GM18511 (cell line): Measurements from ENCODE around the gene SLC6A3.
"Not testable (repeated sequence)": the region's sequence is repeated elsewhere in the genome, so short reads cannot be mapped to it uniquely, and the experiment has no call there.

Experiments used
- ATAC-seq: cut with Tn5 transposase; IDR thresholded peaks from one replicate; pipeline ENCODE4 v1.9.1; 2021; ENCODE audit warnings: mild to moderate bottlenecking, moderate library complexity; ENCODE audit not compliant: unreplicated experiment

The SLC6A3 gene

DNA sequence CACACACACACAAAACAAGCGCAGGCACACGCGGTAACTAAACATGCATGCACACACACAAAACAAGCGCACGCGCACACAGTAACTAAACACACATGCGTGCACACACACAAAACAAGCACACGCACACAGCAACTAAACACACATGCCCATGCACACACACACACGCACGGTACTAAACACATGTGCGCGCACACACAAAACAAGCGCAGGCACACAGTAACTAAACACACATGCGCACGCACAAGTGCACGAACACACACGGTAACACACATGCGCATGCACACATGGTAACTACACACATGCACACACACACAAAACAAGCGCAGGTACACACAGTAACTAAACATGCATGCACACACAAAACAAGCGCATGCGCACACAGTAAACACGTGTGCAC is 19.9 kb upstream of the SLC6A3 start:
- no peak for ATAC-seq

DNA sequence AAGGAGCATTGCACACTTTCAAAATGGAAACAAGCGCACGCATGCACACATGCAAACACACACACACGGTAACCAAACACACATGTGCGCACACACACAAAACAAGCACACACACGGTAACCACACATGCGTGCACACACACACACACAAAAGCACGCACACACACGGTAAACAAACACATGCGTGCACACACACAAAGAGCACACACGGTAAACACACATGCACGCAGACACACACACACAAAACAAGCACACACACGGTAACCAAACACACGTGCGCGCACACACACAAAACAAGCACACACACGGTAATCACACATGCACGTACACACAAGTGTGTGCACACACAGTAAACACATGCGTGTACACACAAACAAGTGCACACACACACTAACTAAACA is 19.3 kb upstream of the SLC6A3 start:
- ATAC-seq: no peak

DNA sequence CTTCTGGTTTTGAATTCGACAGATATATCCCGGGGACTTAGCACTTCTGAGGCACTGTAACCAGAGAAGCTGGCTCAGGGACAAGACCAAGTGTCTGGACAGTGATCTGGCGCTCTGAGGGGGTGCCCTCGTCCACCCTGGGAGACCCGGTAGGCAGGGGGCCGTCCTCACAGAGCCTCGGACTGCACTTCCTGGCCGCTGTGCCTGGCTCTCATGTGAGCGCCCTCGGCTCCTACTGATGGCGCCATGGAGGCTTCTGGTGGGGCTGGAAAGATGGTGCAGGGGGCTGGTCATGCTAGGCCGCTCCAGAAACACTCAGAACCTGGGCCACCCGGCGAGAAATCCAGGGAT is 18.8 kb upstream of the SLC6A3 start:
- ATAC-seq: no peak

DNA sequence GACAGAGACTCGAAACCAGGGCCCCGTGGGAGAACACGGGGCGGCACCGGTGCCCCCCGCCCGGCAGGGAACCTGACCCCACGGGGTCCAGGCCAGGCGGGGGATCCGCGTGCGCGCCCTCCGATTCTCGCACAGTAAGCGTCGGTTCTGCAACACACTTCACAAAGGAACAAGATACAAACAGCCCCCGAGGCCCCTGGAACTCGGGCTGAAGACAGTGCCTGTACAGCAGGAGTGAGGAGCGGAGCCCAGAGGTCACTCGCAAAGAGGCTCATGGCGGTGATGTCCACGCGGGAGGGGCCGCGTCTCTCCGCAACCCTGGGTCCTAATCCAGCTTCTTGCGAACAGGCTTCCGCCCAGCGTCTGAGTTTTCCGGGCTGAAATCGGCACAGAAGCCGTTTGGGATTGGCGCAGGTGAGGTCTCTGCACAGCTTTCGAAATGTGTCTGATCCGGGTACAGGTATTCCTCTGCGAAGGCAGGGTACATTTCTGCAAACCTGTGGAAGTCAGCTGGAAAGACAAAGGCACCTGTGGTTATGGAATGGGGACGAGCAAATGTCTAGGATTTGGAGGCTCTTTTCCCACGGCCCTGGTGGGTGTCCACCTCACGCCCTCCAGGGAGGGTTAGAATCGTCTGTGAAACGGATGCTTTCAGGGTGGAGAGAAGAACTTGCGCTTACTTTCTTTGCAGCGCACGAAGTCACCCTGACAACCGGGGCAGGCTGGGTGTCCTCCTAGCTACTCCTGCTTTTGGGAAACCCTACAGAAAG is 18.3 kb upstream of the SLC6A3 start:
- ATAC-seq: no peak

DNA sequence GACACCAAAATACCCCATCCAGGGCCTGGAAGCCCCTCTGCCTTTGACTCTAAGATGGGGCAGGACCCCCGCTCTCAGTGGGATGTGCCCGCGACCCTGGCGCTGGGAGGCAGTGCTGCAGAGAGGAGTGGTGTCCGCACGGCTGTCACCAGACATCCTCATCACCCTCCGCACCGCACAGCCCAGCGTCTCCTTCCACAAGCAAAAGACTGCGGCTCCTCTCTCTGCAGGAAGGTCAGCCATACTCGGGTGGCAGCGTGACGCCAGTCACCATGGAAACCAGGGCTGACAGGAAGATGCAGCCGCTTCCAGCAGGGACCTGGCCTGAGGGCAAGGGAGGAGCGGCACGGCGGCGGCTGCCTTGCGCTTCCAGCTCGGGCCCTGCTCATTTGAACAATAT is 17.1 kb upstream of the SLC6A3 start:
- ATAC-seq: no peak

DNA sequence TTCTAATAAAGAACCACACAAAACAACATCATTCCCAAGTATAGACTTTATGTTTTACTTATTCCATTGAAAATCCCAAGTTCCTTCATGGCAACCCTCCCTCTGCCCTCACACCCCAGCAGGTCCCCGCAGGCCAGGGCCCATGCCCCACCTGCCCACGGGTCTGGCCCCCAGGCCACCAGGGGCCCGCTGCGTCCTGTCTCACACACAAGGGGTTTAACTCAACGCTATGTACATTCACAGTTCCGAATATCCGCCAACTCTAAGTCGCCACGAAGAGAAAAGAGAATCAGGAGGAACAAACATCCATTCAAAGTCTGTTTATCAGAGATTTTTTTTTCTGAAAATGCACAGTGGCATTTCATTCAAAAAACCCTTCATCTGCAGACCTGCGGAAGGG is 16.2 kb upstream of the SLC6A3 start:
- ATAC-seq: no peak

DNA sequence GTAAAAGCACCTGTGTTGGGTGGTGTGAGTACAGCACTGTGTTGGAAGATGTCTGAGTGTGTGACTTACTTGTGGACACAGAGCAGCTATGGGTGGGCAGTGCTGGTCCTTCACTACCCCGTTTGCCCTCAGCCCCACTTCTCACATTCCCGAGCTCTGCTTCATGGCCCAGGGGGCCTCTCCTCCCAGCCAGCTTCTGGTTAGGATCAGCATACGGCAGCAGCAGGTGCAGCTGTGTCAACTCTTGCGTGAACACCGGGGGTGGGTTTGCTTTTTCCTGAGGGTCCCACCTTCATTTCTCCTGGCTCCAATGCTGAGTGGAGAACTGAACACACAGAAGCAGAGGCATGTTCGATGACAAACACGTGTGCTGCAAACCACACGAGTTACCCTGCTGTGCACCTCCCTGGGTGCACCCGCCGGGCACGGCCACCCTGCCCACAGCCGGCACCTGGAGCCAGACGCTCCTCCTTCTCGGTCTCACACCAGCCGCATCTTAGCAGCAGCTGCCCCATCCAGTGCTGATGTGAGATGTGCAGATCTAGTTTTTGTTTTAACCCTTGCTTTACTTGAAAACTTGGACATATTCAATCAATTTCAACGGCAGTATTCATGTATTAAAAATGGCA is 14.9 kb upstream of the SLC6A3 start:
- ATAC-seq: no peak

DNA sequence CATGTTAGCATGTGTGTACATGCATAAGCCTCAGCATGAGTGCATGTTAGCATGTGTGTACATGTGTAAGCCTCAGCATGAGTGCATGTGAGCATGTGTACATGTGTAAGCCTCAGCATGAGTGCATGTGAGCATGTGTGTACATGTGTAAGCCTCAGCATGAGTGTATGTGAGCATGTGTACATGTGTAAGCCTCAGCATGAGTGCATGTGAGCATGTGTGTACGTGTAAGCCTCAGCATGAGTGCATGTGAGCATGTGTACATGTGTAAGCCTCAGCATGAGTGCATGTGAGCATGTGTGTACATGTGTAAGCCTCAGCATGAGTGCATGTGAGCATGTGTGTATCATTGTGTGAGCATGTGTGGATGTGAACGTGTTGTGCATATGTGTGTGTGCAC is 14.2 kb upstream of the SLC6A3 start:
- ATAC-seq: not testable (repeated sequence)

DNA sequence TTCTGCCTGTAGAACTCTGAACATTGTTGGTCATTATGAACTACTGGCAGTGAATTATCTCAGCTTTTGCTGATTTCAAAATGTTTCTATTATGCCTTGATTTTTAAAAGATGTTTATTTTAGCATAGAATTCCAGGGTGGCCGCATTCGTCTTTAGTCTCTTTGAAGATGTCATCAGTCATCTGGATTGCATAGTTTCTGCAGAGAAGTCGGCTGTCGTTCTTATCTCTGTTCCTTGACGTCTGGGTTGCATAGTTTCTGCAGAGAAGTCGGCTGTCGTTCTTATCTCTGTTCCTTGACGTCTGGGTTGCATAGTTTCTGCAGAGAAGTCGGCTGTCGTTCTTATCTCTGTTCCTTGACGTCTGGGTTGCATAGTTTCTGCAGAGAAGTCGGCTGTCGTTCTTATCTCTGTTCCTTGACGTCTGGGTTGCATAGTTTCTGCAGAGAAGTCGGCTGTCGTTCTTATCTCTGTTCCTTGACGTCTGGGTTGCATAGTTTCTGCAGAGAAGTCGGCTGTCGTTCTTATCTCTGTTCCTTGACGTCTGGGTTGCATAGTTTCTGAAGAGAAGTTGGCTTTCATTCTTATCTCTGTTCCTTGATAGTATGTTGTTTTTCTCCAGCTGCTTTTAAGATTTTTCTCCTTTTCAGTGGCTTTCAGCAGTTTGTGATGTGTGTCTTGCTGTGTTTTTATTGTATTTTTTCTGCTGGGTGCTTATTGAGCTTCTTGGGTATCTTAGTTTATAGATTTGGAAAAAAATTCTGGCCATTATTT is 11.1 kb upstream of the SLC6A3 start:
- ATAC-seq: not testable (repeated sequence)

DNA sequence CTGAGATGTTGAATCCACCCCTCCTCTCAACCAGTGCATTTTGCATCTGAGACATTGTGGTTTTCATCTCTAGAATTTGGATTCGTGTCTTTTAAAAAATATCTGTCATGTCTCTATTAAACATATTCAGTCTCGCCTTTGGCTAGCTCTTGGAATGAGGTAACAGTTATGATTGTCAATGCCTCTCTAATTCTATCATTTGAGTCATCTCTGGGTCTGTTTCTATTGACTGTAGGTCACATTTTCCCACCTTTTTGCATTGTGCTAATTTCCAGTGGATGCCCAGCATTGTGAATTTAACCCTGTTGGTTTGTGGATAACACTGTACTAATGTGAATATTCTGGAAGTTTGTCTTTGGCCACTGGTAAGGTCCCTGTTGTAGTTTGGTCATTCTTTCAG is 8.4 kb upstream of the SLC6A3 start:
- no peak for ATAC-seq

DNA sequence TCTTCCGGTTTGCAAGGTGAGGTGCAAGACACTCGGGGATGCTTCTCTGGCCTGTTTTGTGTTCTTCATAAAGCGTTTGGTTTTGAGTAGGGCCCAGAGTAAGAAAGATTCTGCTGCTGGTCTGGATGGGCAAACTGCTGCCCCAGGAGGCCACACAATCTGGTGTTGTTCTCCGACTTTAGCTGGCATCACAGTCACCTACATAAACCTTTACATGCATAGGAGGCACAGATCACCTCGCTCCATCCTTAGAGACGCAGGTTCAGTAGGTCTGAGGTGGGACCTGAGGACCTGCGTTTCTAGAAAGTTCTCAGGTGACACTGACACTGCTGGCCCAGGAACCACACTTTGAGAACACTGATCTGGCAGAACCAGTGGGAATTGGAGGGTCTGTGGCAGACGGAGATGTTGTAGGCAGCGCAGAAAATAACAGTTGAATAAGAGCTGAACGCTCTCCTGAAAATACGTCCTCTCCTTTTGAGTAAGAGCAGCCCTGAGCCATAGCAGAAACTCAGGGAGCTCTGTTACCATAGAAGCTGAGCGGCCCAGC is 3.9 kb upstream of the SLC6A3 start:
- no peak for ATAC-seq

DNA sequence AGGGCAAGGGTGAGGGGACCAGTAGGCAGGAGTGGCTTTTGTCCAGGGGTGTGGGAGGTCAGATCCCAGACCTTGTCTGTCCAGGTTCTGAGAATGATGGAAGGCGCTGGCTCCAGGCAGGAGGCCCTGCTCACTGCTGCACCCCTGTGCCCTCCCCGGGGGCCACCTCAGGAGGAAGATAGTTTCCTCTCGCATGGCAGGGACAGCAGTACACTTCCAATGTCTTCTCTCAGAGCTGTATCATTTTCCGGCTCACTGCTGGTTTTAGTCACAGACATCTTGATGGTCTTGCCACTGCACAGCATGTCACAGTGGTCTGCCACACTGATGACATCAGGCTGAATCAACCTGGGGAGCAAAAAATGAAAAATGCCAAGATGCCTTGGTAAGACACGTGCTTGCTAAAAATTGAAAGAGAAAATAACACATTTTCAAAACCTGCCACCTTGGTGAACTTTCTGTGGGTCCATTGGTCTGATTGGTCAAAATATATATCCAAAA is 3.3 kb upstream of the SLC6A3 start:
- ATAC-seq: no peak

DNA sequence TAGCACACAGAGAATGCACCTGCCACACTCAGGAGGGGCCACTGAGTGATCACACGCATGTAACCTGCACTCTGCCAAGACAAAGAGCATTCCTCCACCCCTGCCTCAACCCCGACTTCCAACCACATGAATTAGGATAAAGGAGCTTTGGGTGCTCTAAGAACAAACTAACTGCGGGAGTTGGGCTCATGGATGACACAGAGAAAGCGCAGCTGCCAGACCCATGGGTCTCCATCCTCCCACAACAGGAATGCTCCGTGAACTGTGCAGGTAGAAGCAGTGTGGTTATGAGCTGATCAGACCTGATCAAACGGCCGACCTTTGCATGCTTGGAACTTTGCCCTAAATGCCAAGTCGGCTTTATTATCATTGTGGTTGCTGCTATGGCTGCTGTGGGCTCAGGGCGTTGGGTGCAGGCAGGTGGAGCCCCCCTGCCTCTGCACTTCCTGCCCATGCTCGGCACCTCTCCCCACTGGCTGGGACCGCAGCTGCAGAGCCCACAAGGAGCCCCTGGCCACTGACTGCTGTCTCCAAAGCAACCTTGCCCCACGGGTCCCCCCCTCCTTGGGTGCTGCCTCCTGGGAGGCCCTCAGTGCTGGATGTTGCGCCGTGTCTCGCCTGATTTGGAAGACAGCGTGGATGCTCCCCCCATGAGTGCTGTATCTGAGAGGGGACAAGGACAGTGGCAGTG is 2.6 kb upstream of the SLC6A3 start:
- ATAC-seq: no peak

DNA sequence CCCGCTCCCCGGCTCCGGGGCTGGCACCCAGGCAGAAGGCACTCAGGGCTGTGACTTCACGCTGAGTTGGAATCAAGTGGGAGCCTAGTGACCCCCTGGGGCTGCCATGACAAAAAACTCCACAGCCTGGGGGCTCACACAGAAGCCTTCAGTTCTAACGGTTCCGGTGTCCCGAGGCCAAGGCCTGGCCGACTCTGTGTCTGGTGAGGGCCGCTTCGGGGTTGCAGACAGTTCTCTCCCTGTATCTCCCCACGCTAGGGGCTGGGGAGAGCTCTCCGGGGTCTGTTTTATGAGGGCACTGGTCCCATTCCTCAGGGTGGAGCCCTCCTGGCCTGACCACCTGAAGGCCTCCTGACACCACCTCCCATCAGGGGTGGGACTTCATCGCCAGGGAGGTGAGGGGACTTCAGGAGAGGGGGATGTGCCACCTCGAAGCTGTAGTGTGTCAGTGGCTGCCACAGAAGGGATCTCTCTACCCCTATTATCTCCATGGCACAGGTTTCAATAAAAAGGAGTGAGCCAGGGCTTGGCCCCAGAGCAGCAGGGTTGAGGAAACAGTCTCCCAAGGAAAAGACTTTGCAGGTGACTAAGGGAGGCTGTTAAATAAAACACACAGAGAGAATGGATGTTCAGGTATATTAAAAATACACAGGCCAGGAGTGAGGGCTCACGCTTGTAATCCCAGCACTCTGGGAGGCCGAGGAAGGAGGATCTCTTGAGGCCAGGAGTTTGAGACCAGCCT is 1.5 kb upstream of the SLC6A3 start:
- ATAC-seq: no peak

DNA sequence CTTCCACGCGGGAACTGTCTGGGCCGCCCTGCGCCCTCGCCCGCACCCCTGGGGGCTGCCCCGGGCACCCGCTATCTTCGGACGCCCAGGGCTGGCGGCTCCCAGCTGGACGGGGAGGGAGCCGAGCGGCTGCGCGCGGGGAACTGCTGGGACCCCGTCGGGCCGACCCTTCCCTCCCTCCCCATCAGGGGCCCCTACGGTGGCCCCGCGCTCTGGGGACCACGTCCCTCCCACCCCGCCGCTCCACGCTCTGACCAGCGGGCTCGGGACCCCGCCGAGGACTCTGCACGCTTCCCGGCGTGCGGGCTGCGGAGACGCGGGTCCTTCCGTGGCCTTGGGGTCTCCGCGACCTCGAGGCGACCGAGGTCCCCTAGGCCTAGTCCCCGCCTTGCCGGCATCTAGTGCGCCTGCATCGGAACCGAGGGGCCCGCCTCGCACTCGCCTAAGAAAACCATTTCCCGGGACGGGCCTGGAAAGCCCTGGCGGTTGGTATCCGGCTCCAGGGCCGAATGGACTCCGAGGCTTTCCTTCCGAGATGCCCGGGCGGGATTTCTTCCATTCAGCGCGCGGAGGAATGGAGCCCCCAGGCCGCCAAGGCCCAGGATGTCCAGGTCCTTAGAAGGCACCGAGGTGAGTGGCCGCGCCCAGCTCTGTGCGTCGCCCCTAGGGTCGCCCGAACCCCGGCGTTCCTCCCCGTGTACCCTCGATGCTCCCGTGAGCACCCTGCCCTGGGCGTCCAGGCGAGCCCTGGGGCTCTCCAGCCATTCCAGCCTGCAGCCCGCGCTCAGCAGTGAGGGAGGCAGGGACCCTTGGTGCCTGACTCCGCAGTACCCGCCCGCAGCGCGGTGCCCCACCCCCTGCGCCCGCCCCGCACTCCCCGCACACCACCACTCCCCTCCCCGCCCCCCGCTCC is 705 bp upstream of the SLC6A3 start:
- ATAC-seq: no peak

DNA sequence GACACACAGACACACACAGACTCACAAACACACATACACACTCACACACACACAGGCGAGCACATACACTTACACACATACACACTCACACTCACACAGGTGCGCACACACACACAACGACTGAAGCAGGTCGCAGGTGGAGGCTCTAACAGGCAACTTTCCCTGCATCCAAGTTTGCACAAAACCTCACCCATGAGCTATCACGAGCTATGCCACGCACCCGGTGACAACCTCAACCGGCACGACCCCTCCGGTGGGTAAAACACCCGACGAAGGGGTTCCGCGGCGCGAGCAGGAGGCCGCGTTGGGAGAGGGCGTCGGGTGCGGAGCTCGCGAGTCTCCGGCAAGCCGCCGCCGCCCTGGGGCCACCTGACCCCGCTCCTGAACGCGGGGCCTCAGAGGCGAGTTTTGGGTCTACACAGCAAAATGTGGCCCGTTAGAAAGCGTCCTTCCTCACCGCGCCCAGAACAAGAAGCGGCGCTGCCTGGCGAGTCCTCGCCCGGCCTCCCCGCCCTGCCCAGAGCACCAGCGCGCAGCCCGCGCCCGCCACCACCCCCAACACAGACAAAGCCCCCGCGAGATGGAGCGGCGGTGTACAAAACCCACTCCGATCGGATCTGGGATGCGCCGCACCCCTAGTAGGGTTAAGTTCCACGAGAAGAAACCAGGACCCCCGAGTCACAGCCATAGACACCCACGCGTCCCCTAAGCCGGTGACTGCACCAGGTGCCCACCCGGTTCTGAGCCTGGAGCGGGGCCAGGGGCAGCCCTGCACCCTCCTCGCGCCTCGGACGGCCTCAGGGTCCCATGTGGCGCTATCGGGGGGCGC is 665 bp downstream of the SLC6A3 start:
- ATAC-seq: no peak

DNA sequence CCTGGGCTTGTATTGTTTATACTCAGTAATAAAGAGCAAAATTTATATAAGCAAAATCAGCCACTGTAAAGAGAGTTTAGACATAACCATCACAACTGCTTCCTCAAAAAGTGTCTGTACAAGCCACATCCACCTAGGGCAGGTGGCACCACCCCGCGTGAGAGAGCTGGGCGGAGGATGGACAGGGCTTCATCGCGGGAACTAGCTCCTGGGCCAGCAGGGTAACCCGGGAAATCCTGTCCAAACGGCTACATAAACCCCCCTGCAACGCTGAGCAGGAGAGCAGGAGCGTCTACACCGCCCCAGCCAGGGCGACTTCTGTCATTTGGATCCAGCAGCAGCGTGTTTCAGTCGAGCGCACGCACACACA is 1.3 kb downstream of the SLC6A3 start:
- ATAC-seq: no peak

DNA sequence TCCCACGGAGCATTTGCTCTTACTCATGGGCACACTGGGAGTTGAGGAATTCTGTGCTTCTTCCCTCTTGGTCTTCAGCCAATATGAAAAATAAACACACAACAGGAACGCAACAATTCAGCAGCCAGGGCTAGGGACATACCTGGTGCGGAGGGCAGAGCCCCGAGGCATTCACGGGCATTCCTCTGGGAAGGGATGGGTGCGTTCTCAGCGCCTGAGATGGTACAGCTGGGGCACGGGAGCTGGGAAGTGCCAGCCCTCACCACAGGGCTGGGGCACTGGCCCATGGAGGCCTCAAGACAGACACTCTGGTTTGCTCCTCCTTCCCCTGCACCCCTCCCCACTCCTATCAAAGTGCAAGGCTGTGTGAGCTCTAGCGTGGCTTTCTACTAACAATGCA is 2.1 kb downstream of the SLC6A3 start:
- no peak for ATAC-seq
